Hepatocyte (in vitro differentiated cells): ENCODE measurements around the gene PCGF3. TPM values are rescaled to one million over a fixed set of nuclear protein-coding genes. Genes with fewer than 3 reads are reported as not detected.

Experiments used
- DNase-seq: peaks from one replicate; pipeline ENCODE4 v3.0.0-alpha.2; 2016; ENCODE audit warnings: low spot score
- H2AFZ ChIP-seq: fragments of 200-600 bp; sonication (generic); 2 replicates; pipeline ENCODE4 v1.6.0; 2016; ENCODE audit warnings: antibody characterized with exemption, mild to moderate bottlenecking
- H3K27ac ChIP-seq: fragments of 200-600 bp; sonication (generic); 2 replicates; pipeline ENCODE4 v1.5.1; 2016; ENCODE audit warnings: mild to moderate bottlenecking
- H3K27me3 ChIP-seq: fragments of 200-600 bp; sonication (generic); 2 replicates; pipeline ENCODE4 v1.6.1; 2016
- H3K36me3 ChIP-seq: fragments of 200-600 bp; sonication (generic); replicated peaks from 2 replicates; pipeline ENCODE4 v1.5.1; 2016; ENCODE audit warnings: low read depth; ENCODE audit not compliant: insufficient read depth
- H3K4me1 ChIP-seq: fragments of 200-600 bp; sonication (generic); 2 replicates; pipeline ENCODE4 v1.5.1; 2016; ENCODE audit warnings: mild to moderate bottlenecking, moderate library complexity; ENCODE audit not compliant: insufficient read depth
- H3K4me2 ChIP-seq: fragments of 200-600 bp; sonication (generic); 2 replicates; pipeline ENCODE4 v1.6.0; 2016
- H3K4me3 ChIP-seq: fragments of 200-600 bp; sonication (generic); 2 replicates; pipeline ENCODE4 v1.5.1; 2016; ENCODE audit warnings: mild to moderate bottlenecking
- H3K79me2 ChIP-seq: fragments of 200-600 bp; sonication (generic); 2 replicates; pipeline ENCODE4 v1.6.0; 2017; ENCODE audit warnings: mild to moderate bottlenecking
- H3K9me2 ChIP-seq: fragments of 200-600 bp; sonication (generic); replicated peaks from 2 replicates; pipeline ENCODE4 v1.6.0; 2017; ENCODE audit warnings: mild to moderate bottlenecking; ENCODE audit not compliant: insufficient read depth
- H3K9me3 ChIP-seq: fragments of 200-600 bp; sonication (generic); 2 replicates; pipeline ENCODE4 v1.5.1; 2016; ENCODE audit warnings: low read depth, mild to moderate bottlenecking
- H4K20me1 ChIP-seq: fragments of 200-600 bp; sonication (generic); 2 replicates; pipeline ENCODE4 v1.6.0; 2016; ENCODE audit warnings: mild to moderate bottlenecking; ENCODE audit not compliant: insufficient read depth, poor library complexity, severe bottlenecking
- CTCF ChIP-seq: fragments of 200-600 bp; sonication (generic); IDR thresholded peaks from 2 replicates; pipeline ENCODE4 v1.5.1; 2016; ENCODE audit warnings: antibody characterized with exemption, mild to moderate bottlenecking; ENCODE audit not compliant: poor library complexity
- EZH2 ChIP-seq: fragments of 200-600 bp; sonication (generic); IDR thresholded peaks from 2 replicates; pipeline ENCODE4 v1.6.1; 2016; ENCODE audit warnings: antibody characterized with exemption, mild to moderate bottlenecking, borderline replicate concordance
- EZH2phosphoT487 ChIP-seq: fragments of 200-600 bp; sonication (generic); IDR thresholded peaks from one replicate; pipeline ENCODE4 v1.6.1; 2018; ENCODE audit warnings: antibody characterized with exemption, mild to moderate bottlenecking, low read depth, moderate library complexity; ENCODE audit not compliant: unreplicated experiment, severe bottlenecking
- WGBS: methylation state at CpG from one replicate; pipeline ENCODE4 v1.1.6; 2016; ENCODE audit warnings: low lambda C conversion rate; ENCODE audit errors: missing lambda C conversion rate; 5-methylcytosine and 5-hydroxymethylcytosine counted together
- polyA plus RNA-seq: library from polyadenylated mRNA; unstranded; fragments of >200 nt; fragmentation: Nextera tagmentation; extraction: Ambion mirVana; gene quantifications from 2 replicates; pipeline ENCODE4 v1.2.1, GENCODE V29; 2016
- total RNA-seq: library from RNA; depleted of rRNA; stranded (reverse); fragments of >200 nt; gene quantifications from 2 replicates; pipeline ENCODE4 v1.2.3, GENCODE V29; 2014

PCGF3 gene
- total RNA-seq = 43.5 and 43.9 TPM in 2 replicates
- polyA plus RNA-seq = 21.5 and 21.8 TPM in 2 replicates

GRCh38 chr4:705278-706082, at the start of gene PCGF3:
Gene PCGF3 (plus strand): TSS chr4:705832. CDS start chr4:733681, 27,849 bp downstream.
- TF ChIP-seq CTCF (no peak), EZH2phosphoT487 (no peak), EZH2 (no peak)
- peaks cover 34% of the 10 kb centered on the region for H4K20me1 ChIP-seq
- H3K27me3 ChIP-seq = no peaks in the 10 kb centered on the region
- peaks cover 48% of the 10 kb centered on the region for H3K79me2 ChIP-seq
- peak within 1 kb of the TSS; percentile 61 for H3K27ac ChIP-seq
- no peaks in the 10 kb centered on the region for H3K9me2 ChIP-seq
- peak; percentile 99 for DNase-seq
- peak within 1 kb of the TSS; percentile 96 for H3K4me2 ChIP-seq
- no peaks in the 10 kb centered on the region for H3K9me3 ChIP-seq
- H3K4me3 ChIP-seq = peak within 1 kb of the TSS; percentile 98
- peaks cover 18% of the 10 kb centered on the region for H3K4me1 ChIP-seq
- H3K36me3 ChIP-seq = no peaks in the 10 kb centered on the region
- H2AFZ ChIP-seq = peak within 1 kb of the TSS; percentile 60
- 14% methylated on average over 19 of the region's 82 CpGs for WGBS

- H3K9me2 ChIP-seq = no peaks in the 10 kb centered on the region
- H3K9me3 ChIP-seq = no peaks in the 10 kb centered on the region
- no peak for DNase-seq
- no peak overlapping the region for H3K4me2 ChIP-seq
- H4K20me1 ChIP-seq = no peaks in the 10 kb centered on the region
- no peaks in the 10 kb centered on the region for H3K79me2 ChIP-seq
- H2AFZ ChIP-seq = no peak overlapping the region
- 83% methylated on average over 38 of the region's 58 CpGs for WGBS
- no peaks in the 10 kb centered on the region for H3K4me1 ChIP-seq
- TF ChIP-seq CTCF (no peak), EZH2 (no peak), EZH2phosphoT487 (no peak)
- no peaks in the 10 kb centered on the region for H3K36me3 ChIP-seq
- H3K27ac ChIP-seq = no peak overlapping the region
- no peaks in the 10 kb centered on the region for H3K27me3 ChIP-seq
- H3K4me3 ChIP-seq = no peak overlapping the region
Observed at GRCh38 chr4:656436-657337, 48.9 kb upstream of the PCGF3 start.

GRCh38 chr4:657338-657833, 48.2 kb upstream of the PCGF3 start:
- Histone ChIP-seq H3K9me3 (no peaks in the 10 kb centered on the region), H3K4me2 (no peak overlapping the region), H3K27ac (no peak overlapping the region), H2AFZ (no peak overlapping the region), H3K79me2 (no peaks in the 10 kb centered on the region), H3K9me2 (no peaks in the 10 kb centered on the region), H3K27me3 (no peaks in the 10 kb centered on the region), H4K20me1 (no peaks in the 10 kb centered on the region), H3K4me3 (no peak overlapping the region), H3K4me1 (no peaks in the 10 kb centered on the region), H3K36me3 (no peaks in the 10 kb centered on the region)
- DNase-seq = no peak
- 94% methylated on average over 9 of the region's 23 CpGs for WGBS
- TF ChIP-seq CTCF = no peak
- no peak for TF ChIP-seq EZH2
- TF ChIP-seq EZH2phosphoT487 = no peak
